K562 (cell line): Measurements from ENCODE around the gene CHCHD1. TPM values are rescaled to one million over a fixed set of nuclear protein-coding genes. Genes with fewer than 3 reads are reported as not detected.

Source experiments
- CBX2 ChIP-seq: fragments of 200-600 bp; sonication (generic); IDR thresholded peaks from one replicate; pipeline ENCODE4 v1.6.1; 2012; ENCODE audit warnings: mild to moderate bottlenecking, low read length, inconsistent platforms; ENCODE audit not compliant: insufficient read depth, poor library complexity, severe bottlenecking
- CREB3 ChIP-seq: fragments of 450-650 bp; conservative IDR thresholded peaks from 2 replicates; pipeline ENCODE4 v1.6.1; 2016; ENCODE audit warnings: missing genetic modification characterization, low read depth, mild to moderate bottlenecking, missing compliant biosample characterization, moderate library complexity
- FOXK2 ChIP-seq, 2 experiments: fragments of 450-650 bp; IDR thresholded peaks in 1 of 2; conservative IDR thresholded peaks in 1 of 2; 2 replicates each; pipeline ENCODE4 v1.6.1; 2016; ENCODE audit warnings: low read depth in 2 of 2, mild to moderate bottlenecking in 1 of 2
- HDGF ChIP-seq: fragments of 450-650 bp; IDR thresholded peaks from 2 replicates; pipeline ENCODE4 v1.6.1; 2016
- MXI1 ChIP-seq: IDR thresholded peaks from 2 replicates; pipeline ENCODE4 v1.6.1; 2011; ENCODE audit warnings: low read depth, mild to moderate bottlenecking, improper control_type of control experiment, low read length
- NR2C1 ChIP-seq, 2 experiments: fragments of 450-650 bp; IDR thresholded peaks; 2 replicates each; pipeline ENCODE4 v1.6.1; 2017; ENCODE audit warnings: mild to moderate bottlenecking in 2 of 2, antibody characterized with exemption in 1 of 2, inconsistent platforms in 1 of 2, missing compliant biosample characterization in 1 of 2, missing genetic modification characterization in 1 of 2
- PHF8 ChIP-seq: fragments of 200-600 bp; sonication (generic); IDR thresholded peaks from 2 replicates; pipeline ENCODE4 v1.6.1; 2012; ENCODE audit warnings: mixed run types, mild to moderate bottlenecking, inconsistent platforms, low read length, moderate library complexity, borderline replicate concordance
- POLR3G ChIP-seq: IDR thresholded peaks from 2 replicates; pipeline ENCODE4 v1.6.1; 2011; ENCODE audit not compliant: insufficient read length, insufficient replicate concordance; ENCODE audit errors: extremely low read depth
- RBM17 ChIP-seq: fragments of 200-400 bp; formaldehyde crosslinking; IDR thresholded peaks from 2 replicates; pipeline ENCODE4 v1.6.1; 2017; ENCODE audit warnings: low read depth, mild to moderate bottlenecking, low read length, borderline replicate concordance
- SPI1 ChIP-seq: IDR thresholded peaks from 2 replicates; pipeline ENCODE4 v1.6.1; 2011; ENCODE audit warnings: low read depth, low read length, control low read depth, borderline replicate concordance
- THAP7 ChIP-seq: fragments of 250-450 bp; sonication (Bioruptor Pico); IDR thresholded peaks from 2 replicates; pipeline ENCODE4 v1.5.0; 2021
- ZMIZ1 ChIP-seq, 2 experiments: fragments of 150-350 bp in 1 of 2; IDR thresholded peaks; 2 replicates each; pipeline ENCODE4 v1.6.1; 2012 to 2016; ENCODE audit warnings: low read depth in 2 of 2, low read length in 2 of 2, mild to moderate bottlenecking in 1 of 2, moderate library complexity in 1 of 2
- ZNF551 ChIP-seq: fragments of 250-450 bp; sonication (Bioruptor Pico); IDR thresholded peaks from 2 replicates; pipeline ENCODE4 v1.5.0; 2021; ENCODE audit warnings: mild to moderate bottlenecking, moderate library complexity
- polyA plus RNA-seq, 8 experiments: library from polyadenylated mRNA; depleted of rRNA in 4 of 8; stranded (reverse) in 5 of 8; unstranded in 3 of 8; fragments of >200 nt; fragmentation: Nextera tagmentation in 2 of 8; fragmentation: Illumina TruSeq in 1 of 8; extraction: Ambion mirVana in 2 of 8; extraction: Trizol in 1 of 8; gene quantifications; 2 replicates each; pipeline versions ENCODE4 v1.2.1 to v1.2.3, GENCODE V29; 2011 to 2014; ENCODE audit warnings: inconsistent platforms in 1 of 8, missing spikeins in 1 of 8
- total RNA-seq, 7 experiments: library from RNA; depleted of rRNA in 6 of 7; stranded (reverse); fragments of >200 nt in 6 of 7; fragmentation: Illumina TruSeq in 2 of 7; extraction: Trizol in 2 of 7; gene quantifications; 2 replicates each; pipeline versions ENCODE4 v1.2.1 to v1.2.3, GENCODE V29; 2011 to 2021; ENCODE audit warnings: low replicate concordance in 1 of 7
- TF ChIP-seq, protein P1 (sequence below): sonication (generic); formaldehyde crosslinking; IDR thresholded peaks from 2 replicates; pipeline ENCODE4 v1.8.0; 2023; ENCODE audit warnings: mild to moderate bottlenecking, missing genetic modification reagents

CHCHD1 gene
- total and polyA plus RNA-seq, 9 of the 15 experiments (the other 6 are each of a cell fraction or from before 2014, with no cell fraction given), result 52.9 to 126 (median 83.4) TPM

GRCh38 chr10:73781879-73782748, at the start of gene CHCHD1 (continued):
- TF ChIP-seq FOXK2 (conservative IDR thresholded peaks at IDR 0.05 in 1 of 2, IDR thresholded peaks at IDR 0.05 in 1 of 2; ENCODE audit: low read depth in 2 of 2) (peak in 1 of 2 experiments; percentile 42; a peak in 1 of 4 replicates), POLR3G (no peak), MXI1 (no peak), CREB3 (tag) (no peak), ZMIZ1 (IDR thresholded peaks at IDR 0.05; ENCODE audit: low read depth in 2 of 2, low read length in 2 of 2) (no peak), PHF8 (peak; percentile 92; the same call in 1 of the 2 replicates), CBX2 (no peak), RBM17 (no peak), HDGF (no peak), THAP7 (CRISPR knock-in tag) (no peak), SPI1 (no peak), ZNF551 (CRISPR knock-in tag) (no peak), NR2C1 (IDR thresholded peaks at IDR 0.05) (peak; percentile 97), NR2C1 (tag; IDR thresholded peaks at IDR 0.05) (peak; percentile 99)
- TF ChIP-seq, protein P1, sequence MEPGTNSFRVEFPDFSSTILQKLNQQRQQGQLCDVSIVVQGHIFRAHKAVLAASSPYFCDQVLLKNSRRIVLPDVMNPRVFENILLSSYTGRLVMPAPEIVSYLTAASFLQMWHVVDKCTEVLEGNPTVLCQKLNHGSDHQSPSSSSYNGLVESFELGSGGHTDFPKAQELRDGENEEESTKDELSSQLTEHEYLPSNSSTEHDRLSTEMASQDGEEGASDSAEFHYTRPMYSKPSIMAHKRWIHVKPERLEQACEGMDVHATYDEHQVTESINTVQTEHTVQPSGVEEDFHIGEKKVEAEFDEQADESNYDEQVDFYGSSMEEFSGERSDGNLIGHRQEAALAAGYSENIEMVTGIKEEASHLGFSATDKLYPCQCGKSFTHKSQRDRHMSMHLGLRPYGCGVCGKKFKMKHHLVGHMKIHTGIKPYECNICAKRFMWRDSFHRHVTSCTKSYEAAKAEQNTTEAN, result peak; percentile 76; the same call in 1 of the 2 replicates
